ENCODE data around the gene SNAP47.

GRCh38 chr1:227771771-227772170 lies 36.5 kb downstream of the SNAP47 start:
- TF ChIP-seq CTCF (IDR thresholded peaks at IDR 0.05; ENCODE audit: low read depth, low read length, poor library complexity, severe bottlenecking) (no peak), EZH2phosphoT487 (IDR thresholded peaks at IDR 0.05; ENCODE audit: borderline replicate concordance, low read length) (no peak)
